Esophagus muscularis mucosa (tissue), 3 donors: Measurements from ENCODE around the gene RAB19.

ENCODE experiments used
- CTCF ChIP-seq, 3 experiments: fragments of 200-600 bp in 2 of 3; fragments of 450-650 bp in 1 of 3; sonication (generic) in 2 of 3; IDR thresholded peaks; one replicate each; pipeline ENCODE4 v1.5.1; 2017 to 2019; ENCODE audit warnings: antibody characterized with exemption in 3 of 3, mild to moderate bottlenecking in 2 of 3, moderate library complexity in 1 of 3
- POLR2A ChIP-seq: fragments of 450-650 bp; IDR thresholded peaks from one replicate; pipeline ENCODE4 v1.6.1; 2017; ENCODE audit warnings: antibody characterized with exemption, moderate library complexity, mild to moderate bottlenecking, low read depth

GRCh38 chr7:140441519-140441918, 37.7 kb downstream of the RAB19 start:
- TF ChIP-seq CTCF (IDR thresholded peaks at IDR 0.05) (no peak), POLR2A (no peak)
